Prostate gland (tissue), 2 donors: ENCODE measurements around the gene MIOS.

ENCODE experiments used
- POLR2A ChIP-seq: fragments of 450-650 bp; IDR thresholded peaks from one replicate; pipeline ENCODE4 v1.6.1; 2016; ENCODE audit warnings: antibody characterized with exemption, mild to moderate bottlenecking
- POLR2AphosphoS5 ChIP-seq: sonication (generic); formaldehyde crosslinking; IDR thresholded peaks from one replicate; pipeline ENCODE4 v1.6.1; 2017; ENCODE audit warnings: antibody characterized with exemption
- TF ChIP-seq, protein P1 (sequence below), 4 experiments: fragments of 200-600 bp in 2 of 4; fragments of 450-650 bp in 2 of 4; sonication (generic) in 2 of 4; IDR thresholded peaks; 1 replicate in 3 of 4; 2 replicates in 1 of 4; pipeline ENCODE4 v1.5.1; 2016 to 2019; ENCODE audit warnings: antibody characterized with exemption in 4 of 4, mild to moderate bottlenecking in 2 of 4, moderate library complexity in 2 of 4

DNA sequence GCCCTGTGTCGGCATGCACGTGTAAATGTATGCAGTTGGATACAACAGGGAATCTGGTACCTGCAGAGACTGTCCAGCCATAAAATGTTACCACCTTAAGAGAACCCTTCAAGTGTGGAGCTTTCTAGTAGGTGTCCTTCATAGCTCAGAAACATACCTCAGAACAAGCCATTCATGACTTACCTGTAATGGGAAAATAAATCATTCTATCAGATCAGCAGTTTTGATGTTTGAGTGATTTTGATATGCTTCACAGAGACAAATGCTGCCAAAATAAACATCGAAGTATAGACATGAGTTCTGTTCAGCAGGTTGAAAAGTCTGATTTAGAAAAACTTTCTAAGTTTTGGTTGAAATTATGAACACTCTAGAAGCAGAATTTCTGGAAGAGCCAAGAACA, 40.3 kb downstream of the MIOS start:
- TF ChIP-seq POLR2A: no peak
- TF ChIP-seq, protein P1, sequence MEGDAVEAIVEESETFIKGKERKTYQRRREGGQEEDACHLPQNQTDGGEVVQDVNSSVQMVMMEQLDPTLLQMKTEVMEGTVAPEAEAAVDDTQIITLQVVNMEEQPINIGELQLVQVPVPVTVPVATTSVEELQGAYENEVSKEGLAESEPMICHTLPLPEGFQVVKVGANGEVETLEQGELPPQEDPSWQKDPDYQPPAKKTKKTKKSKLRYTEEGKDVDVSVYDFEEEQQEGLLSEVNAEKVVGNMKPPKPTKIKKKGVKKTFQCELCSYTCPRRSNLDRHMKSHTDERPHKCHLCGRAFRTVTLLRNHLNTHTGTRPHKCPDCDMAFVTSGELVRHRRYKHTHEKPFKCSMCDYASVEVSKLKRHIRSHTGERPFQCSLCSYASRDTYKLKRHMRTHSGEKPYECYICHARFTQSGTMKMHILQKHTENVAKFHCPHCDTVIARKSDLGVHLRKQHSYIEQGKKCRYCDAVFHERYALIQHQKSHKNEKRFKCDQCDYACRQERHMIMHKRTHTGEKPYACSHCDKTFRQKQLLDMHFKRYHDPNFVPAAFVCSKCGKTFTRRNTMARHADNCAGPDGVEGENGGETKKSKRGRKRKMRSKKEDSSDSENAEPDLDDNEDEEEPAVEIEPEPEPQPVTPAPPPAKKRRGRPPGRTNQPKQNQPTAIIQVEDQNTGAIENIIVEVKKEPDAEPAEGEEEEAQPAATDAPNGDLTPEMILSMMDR (IDR thresholded peaks at IDR 0.05): no peak
- no peak for TF ChIP-seq POLR2AphosphoS5
